Stimulated activated naive CD8-positive, alpha-beta T cell treated with anti-CD3 and anti-CD28 coated beads, Interleukin-15, Interleukin-2, amounts not matched to agents 100 U/mL and 50 U/mL, for 24 hours (primary cell): Measurements from ENCODE around the gene SLC12A6.
"Not testable (repeated sequence)": the region's sequence is repeated elsewhere in the genome, so short reads cannot be mapped to it uniquely, and the experiment has no call there.

ENCODE experiments used
- ATAC-seq: fragments of 150-1000 bp; cut with Tn5 transposase; one replicate; pipeline ENCODE4 v1.10.0; 2021
- DNase-seq: peaks from one replicate; pipeline ENCODE4 v3.0.0; 2021

The SLC12A6 gene

DNA sequence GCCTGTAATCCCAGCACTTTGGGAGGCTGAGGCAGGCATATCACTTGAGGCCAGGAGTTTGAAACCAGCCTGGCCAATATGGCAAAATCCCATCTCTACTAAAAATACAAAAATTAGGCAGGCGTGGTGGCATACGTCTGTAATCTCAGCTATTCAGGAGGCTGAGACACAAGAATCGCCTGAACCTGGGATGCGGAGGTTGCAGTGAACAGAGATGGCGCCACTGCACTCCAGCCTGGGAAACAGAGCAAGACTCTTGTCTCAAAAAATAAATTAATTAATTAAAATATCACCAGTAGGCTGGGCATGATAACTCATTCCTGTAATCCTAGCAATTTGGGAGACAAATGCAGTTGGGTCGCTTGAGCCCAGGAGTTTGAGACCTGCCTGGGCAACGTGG, 144.3 kb downstream of the SLC12A6 start:
- not testable (repeated sequence) for ATAC-seq, DNase-seq

DNA sequence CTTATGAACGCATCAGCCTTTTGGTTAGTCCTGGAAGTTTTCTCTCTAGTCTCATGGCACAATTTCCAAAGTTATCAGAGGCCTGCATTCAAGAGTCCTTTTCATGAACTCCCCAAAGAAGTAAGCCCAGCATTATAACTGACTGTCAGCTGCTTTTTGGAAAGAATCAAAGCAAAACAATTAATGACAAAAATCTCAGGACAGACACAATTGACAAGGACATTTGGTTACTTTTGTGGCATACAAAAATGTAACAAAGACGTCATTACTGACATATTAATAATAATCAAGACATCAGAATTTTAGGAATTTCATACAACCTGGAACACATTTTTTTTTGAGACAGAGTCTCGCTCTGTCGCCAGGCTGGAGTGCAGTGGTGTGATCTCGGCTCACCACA, 148.9 kb downstream of the SLC12A6 start:
- ATAC-seq (no peak), DNase-seq (no peak)

DNA sequence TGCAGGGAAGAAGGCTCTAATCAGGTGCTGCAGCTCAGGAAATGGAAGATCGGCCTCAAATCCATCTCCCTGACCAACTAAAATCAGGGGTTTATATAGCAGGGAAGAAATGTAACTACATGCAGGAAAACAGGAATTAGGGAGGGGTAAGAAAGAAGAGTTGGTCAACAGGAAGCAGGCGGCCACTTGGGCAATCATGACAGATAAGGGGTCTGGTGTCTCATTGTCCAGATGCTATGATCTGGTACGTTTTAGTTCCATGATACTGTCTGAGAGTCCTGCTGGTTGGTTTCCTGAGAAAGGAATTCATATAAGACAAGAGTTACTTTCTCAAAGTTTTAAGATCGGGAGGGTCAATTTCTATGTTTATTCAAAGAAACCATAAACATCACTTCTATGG, 151.9 kb downstream of the SLC12A6 start:
- no peak for DNase-seq

DNA sequence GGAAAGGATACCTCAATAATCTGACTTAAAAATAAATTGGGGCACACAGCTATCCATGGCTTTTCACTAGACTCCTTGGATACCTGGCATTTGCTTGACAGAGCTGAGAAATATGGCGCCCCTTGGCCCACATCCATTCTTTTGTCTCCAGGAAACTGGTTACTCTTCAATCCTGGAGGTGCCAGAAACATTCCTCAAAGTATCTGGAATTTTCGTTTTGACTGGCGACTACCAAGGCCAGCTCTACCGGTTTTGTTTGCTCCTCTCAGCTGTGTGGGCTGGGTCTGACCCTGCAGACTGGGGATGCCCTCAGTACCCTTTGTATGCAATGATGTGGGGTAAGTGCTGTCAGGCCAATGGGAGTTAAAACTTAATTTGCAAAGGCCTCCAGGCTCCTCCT, 154.6 kb downstream of the SLC12A6 start:
- DNase-seq (no peak), ATAC-seq (no peak)

More for the DNA sequence above, 151.9 kb downstream of the SLC12A6 start:
- ATAC-seq = no peak
